Subcutaneous adipose tissue (tissue), 4 donors: ENCODE data around the gene ADAMTS20. TPM values are rescaled to one million over a fixed set of nuclear protein-coding genes. Genes with fewer than 3 reads are reported as not detected.

Source experiments
- total RNA-seq, 4 donors: library from RNA; depleted of rRNA; stranded (reverse); fragments of >200 nt; gene quantifications; one replicate each; pipeline ENCODE4 v1.1.0, GENCODE V29; 2016
- TF ChIP-seq, protein P1 (sequence below): fragments of 450-650 bp; IDR thresholded peaks from one replicate; pipeline ENCODE4 v1.5.1; 2016; ENCODE audit warnings: low read depth, mild to moderate bottlenecking, control low read depth, antibody characterized with exemption, moderate library complexity

Gene ADAMTS20
- total RNA-seq, 4 donors from 2014 or later = not detected

DNA sequence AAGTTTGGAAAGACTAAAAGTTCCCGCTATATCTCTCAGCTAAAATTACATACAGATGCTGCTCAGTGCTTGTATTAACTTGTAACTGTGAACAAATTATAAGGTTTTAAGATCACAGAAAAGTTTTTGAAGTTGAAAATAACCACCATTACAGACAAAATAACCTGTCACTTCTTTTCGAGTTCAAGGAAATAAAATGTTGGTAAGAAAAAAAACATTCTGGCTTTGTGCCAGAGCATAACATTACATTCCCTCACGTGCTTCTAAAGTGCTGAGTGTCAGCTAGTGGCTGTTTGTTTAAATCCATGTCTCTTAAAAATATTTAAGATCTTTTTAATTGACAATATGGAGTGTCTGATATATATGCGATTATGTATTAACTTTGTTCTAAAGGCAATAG lies 27.2 kb upstream of the ADAMTS20 start:
- TF ChIP-seq, protein P1, sequence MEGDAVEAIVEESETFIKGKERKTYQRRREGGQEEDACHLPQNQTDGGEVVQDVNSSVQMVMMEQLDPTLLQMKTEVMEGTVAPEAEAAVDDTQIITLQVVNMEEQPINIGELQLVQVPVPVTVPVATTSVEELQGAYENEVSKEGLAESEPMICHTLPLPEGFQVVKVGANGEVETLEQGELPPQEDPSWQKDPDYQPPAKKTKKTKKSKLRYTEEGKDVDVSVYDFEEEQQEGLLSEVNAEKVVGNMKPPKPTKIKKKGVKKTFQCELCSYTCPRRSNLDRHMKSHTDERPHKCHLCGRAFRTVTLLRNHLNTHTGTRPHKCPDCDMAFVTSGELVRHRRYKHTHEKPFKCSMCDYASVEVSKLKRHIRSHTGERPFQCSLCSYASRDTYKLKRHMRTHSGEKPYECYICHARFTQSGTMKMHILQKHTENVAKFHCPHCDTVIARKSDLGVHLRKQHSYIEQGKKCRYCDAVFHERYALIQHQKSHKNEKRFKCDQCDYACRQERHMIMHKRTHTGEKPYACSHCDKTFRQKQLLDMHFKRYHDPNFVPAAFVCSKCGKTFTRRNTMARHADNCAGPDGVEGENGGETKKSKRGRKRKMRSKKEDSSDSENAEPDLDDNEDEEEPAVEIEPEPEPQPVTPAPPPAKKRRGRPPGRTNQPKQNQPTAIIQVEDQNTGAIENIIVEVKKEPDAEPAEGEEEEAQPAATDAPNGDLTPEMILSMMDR = no peak

DNA sequence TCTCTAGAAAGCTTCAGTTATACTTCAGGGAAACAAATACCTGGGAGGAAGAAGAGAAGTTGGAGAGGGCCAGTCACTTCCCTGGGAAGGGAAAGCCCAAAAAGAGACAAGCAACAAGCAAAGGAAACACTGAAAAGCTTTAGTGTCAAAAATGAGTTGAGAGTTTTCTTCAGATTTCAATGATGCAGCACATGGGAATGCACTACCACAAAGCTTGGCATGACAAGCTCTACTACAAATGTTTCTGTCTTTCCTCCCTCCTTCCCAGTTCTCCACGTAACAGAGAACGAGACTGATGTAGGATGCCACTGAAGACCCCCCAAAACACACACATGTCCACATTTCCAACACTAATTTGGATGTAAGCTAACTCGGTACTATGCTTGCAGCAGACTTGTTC lies 26.8 kb upstream of the ADAMTS20 start:
- TF ChIP-seq, protein P1 = no peak

DNA sequence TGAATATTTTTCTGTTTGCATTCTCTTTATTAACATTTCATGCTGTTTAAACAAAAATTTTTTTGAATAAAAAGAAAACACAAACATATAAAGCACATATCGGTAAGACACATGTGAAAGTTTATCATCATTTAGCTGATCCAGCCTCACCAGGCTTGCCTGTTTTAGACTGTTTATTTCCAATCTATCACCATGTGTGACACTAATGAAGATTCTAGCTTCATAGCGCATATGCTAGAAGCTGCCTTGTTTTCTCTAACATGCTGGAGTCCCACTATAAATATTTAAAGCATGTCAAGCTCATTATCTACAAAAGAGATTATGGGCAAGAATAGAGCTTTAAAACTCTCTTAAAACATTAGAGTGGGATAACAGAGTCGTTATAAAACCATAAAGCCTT lies 25.4 kb upstream of the ADAMTS20 start:
- TF ChIP-seq, protein P1 = no peak

DNA sequence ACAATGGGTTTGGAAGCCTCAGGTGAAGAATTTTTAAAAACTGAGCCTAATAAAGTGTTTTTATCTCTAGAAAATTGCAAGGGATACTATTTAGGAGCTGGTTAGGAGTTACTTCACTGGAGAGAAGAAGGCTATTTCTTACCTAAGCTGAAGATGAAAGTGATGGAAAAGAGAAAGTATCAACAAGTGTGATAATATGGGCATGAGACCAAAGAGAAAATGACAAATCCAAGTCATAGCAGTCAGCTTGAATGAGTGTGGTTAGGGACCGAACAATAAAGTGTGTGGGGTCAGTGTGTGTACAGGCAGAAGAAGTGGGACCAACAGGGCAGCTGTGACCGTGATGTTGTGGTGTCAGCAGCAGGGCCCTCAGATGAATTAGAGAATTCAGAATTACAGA lies 24.2 kb upstream of the ADAMTS20 start:
- TF ChIP-seq, protein P1 = no peak

DNA sequence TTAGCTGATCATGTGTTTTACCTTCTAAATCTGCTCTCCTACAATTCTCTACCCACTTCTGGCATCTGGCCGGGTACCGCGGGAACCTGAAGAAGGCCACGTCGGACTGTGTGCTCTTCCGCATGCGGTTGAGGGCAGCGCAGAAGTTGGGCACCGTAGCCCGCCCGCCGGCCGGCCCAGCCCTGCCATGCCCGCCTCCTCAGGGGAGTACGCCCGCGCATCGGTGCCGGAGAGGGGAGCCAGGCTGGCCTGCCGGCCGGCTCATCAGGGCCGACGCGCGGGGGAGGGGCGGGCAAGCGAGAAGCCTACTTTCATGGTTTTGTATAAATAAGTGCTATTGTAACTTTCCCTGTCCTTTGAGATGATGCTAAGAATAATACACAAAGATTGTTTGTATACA lies 19.9 kb upstream of the ADAMTS20 start:
- TF ChIP-seq, protein P1 = no peak

DNA sequence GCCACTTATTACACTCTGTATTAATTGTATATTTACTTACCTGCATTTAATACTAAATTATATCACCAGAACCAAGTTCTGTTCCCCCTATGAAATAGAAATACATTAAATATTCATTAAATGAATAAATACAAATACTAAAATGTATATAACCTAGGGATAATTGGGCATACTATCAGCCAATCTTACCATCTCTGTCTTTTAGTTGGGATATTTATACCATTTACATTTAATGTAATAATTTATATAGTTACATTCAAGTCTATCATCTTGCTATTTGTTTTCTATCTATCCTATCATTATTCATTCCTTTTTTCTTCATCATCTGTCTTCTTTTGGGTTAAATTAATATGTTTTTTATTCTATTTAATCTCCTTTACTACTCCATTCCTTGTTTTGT lies 4.1 kb upstream of the ADAMTS20 start:
- TF ChIP-seq, protein P1 = no peak

DNA sequence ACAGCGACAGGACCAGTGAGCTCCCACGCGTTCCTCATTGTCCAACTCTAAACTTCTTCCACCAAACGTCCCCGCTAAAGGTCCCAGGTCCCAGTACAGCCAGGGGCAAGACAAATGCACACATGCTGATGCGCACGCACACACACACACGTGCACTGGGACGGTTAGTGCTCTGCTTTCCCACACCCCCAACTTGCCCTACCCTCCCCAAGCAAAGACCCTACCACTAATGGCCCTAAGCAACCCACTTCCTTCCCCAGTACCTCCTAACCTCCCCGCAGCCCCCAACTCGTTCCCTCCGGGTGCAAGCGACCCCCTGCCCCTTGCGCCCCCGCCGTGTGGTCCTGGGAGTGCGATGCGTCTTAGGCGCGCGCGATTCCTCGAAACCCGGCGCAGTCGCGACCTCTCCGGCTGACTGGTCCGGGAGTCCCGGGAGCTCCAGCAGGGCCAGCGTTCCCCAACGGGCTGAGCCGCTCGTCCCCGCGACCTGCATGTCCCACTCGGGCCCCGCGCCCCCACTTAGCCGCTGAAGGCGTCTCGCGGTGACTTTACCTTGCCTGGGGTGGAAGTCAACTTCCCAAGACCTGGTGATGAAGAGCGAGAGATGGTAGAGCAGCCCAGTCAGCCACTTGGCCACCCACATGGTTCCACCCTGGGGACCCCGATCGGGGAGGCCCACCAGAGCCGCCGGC lies 578 bp downstream of the ADAMTS20 start:
- TF ChIP-seq, protein P1 = no peak
